ENCODE measurements around the gene DGKI.

The DGKI gene

DNA sequence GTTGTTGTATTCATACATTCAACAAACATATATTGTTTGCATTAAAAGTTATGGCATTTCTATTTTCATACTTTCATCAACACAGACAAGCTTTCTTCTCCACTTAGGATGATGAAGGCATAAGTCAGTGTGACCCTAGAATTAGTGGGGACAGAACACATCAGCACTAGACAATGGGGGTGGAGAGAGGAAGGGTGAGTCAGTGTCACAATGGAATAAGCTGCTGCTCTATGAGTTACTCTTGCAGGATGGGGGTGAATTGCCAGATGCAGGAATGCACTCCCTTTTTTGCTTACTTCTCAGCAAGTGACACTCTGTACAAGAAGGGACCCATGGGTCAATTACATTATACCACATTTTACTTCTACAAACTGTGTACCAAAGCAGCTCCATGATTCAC is 74.0 kb downstream of the DGKI start:
- H3K27me3 ChIP-seq (ENCODE audit: insufficient read depth, low read length), result no peaks in the 10 kb centered on the region
- no peaks in the 10 kb centered on the region for H3K79me2 ChIP-seq (ENCODE audit: insufficient read depth, low read length)
- H3K9me3 ChIP-seq (ENCODE audit: low read length), result no peaks in the 10 kb centered on the region
- H3K4me1 ChIP-seq (ENCODE audit: insufficient read depth, low read length, severe bottlenecking), result no peaks in the 10 kb centered on the region
- no peak overlapping the region for H3K4me3 ChIP-seq (ENCODE audit: low read depth, low read length, poor library complexity, severe bottlenecking)
- TF ChIP-seq EZH2 (IDR thresholded peaks at IDR 0.05; ENCODE audit: borderline replicate concordance, low read length), result no peak
- TF ChIP-seq, protein P1, sequence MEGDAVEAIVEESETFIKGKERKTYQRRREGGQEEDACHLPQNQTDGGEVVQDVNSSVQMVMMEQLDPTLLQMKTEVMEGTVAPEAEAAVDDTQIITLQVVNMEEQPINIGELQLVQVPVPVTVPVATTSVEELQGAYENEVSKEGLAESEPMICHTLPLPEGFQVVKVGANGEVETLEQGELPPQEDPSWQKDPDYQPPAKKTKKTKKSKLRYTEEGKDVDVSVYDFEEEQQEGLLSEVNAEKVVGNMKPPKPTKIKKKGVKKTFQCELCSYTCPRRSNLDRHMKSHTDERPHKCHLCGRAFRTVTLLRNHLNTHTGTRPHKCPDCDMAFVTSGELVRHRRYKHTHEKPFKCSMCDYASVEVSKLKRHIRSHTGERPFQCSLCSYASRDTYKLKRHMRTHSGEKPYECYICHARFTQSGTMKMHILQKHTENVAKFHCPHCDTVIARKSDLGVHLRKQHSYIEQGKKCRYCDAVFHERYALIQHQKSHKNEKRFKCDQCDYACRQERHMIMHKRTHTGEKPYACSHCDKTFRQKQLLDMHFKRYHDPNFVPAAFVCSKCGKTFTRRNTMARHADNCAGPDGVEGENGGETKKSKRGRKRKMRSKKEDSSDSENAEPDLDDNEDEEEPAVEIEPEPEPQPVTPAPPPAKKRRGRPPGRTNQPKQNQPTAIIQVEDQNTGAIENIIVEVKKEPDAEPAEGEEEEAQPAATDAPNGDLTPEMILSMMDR (IDR thresholded peaks at IDR 0.05; ENCODE audit: low read length), result no peak
- no peaks in the 10 kb centered on the region for H4K20me1 ChIP-seq (ENCODE audit: insufficient read depth, low read length)
- no peaks in the 10 kb centered on the region for H3F3A ChIP-seq (ENCODE audit: insufficient read depth, low read length)
- no peak overlapping the region for H3K4me2 ChIP-seq (ENCODE audit: low read length)
- no peaks in the 10 kb centered on the region for H3K36me3 ChIP-seq (ENCODE audit: insufficient read depth, low read length)
- no peak overlapping the region for H2AFZ ChIP-seq (ENCODE audit: low read length)
- H3K9me2 ChIP-seq (ENCODE audit: low read depth, low read length), result no peaks in the 10 kb centered on the region
- no peak overlapping the region for H3K9ac ChIP-seq (ENCODE audit: low read length)
- H3K27ac ChIP-seq (ENCODE audit: low read depth, low read length, poor library complexity, severe bottlenecking), result no peak overlapping the region

DNA sequence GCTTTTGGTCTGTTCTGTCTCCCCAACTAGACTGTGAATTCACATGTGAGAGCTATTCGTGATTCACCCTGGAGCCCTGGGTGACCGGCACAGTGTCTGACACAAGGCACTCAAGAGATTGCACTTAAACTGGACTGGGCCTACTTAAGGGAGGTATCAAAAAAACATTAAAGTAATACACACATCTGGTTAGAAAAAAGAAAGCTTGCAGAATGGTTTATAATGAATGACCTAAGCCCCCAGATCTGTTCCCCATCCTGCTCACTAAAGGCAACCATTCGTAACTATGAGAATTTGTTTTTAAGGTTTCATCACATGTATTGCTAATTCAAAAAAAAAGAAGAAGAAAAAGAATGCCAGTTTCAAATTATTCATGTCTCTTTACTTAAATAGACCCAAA is 74.5 kb downstream of the DGKI start:
- Histone ChIP-seq H3K79me2 (ENCODE audit: insufficient read depth, low read length) (no peaks in the 10 kb centered on the region), H3K27ac (ENCODE audit: low read depth, low read length, poor library complexity, severe bottlenecking) (no peak overlapping the region), H3K9ac (ENCODE audit: low read length) (no peak overlapping the region), H3K4me3 (ENCODE audit: low read depth, low read length, poor library complexity, severe bottlenecking) (no peak overlapping the region), H3K36me3 (ENCODE audit: insufficient read depth, low read length) (no peaks in the 10 kb centered on the region), H3F3A (ENCODE audit: insufficient read depth, low read length) (no peaks in the 10 kb centered on the region), H3K9me3 (ENCODE audit: low read length) (no peaks in the 10 kb centered on the region), H3K4me1 (ENCODE audit: insufficient read depth, low read length, severe bottlenecking) (no peaks in the 10 kb centered on the region), H3K9me2 (ENCODE audit: low read depth, low read length) (no peaks in the 10 kb centered on the region), H3K27me3 (ENCODE audit: insufficient read depth, low read length) (no peaks in the 10 kb centered on the region), H4K20me1 (ENCODE audit: insufficient read depth, low read length) (no peaks in the 10 kb centered on the region), H3K4me2 (ENCODE audit: low read length) (no peak overlapping the region), H2AFZ (ENCODE audit: low read length) (no peak overlapping the region)
- TF ChIP-seq, protein P1 (IDR thresholded peaks at IDR 0.05; ENCODE audit: low read length), result no peak
- no peak for TF ChIP-seq EZH2 (IDR thresholded peaks at IDR 0.05; ENCODE audit: borderline replicate concordance, low read length)

DNA sequence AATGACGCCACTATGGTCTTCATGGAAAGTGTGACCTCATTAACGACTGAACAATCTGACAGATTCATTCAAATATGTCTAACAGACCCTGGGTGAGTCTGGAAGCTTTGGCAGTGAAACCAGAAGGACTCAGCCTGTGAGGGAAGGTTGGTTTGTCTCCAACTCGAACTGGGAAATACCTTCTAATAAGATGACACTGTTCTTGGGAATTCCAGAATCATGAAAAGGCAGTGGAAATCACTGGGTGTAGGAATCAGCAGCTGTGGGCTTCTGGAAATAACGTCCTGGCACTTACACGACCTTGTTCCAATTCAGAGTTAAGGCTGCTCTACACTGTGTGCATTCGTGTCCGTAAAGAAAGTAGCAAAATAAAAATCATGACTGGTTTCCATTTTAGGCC is 75.1 kb downstream of the DGKI start:
- Histone ChIP-seq H3K27ac (ENCODE audit: low read depth, low read length, poor library complexity, severe bottlenecking) (no peak overlapping the region), H3K79me2 (ENCODE audit: insufficient read depth, low read length) (no peaks in the 10 kb centered on the region), H3K36me3 (ENCODE audit: insufficient read depth, low read length) (no peaks in the 10 kb centered on the region), H2AFZ (ENCODE audit: low read length) (no peak overlapping the region), H3K9me2 (ENCODE audit: low read depth, low read length) (no peaks in the 10 kb centered on the region), H3K4me3 (ENCODE audit: low read depth, low read length, poor library complexity, severe bottlenecking) (no peak overlapping the region), H3K4me2 (ENCODE audit: low read length) (no peak overlapping the region), H3K4me1 (ENCODE audit: insufficient read depth, low read length, severe bottlenecking) (no peaks in the 10 kb centered on the region), H3K9me3 (ENCODE audit: low read length) (no peaks in the 10 kb centered on the region), H4K20me1 (ENCODE audit: insufficient read depth, low read length) (no peaks in the 10 kb centered on the region), H3K9ac (ENCODE audit: low read length) (no peak overlapping the region), H3F3A (ENCODE audit: insufficient read depth, low read length) (no peaks in the 10 kb centered on the region), H3K27me3 (ENCODE audit: insufficient read depth, low read length) (no peaks in the 10 kb centered on the region)
- no peak for TF ChIP-seq EZH2 (IDR thresholded peaks at IDR 0.05; ENCODE audit: borderline replicate concordance, low read length)
- TF ChIP-seq, protein P1 (IDR thresholded peaks at IDR 0.05; ENCODE audit: low read length), result no peak
